ENCODE data around the gene SPEG.

SPEG gene

DNA sequence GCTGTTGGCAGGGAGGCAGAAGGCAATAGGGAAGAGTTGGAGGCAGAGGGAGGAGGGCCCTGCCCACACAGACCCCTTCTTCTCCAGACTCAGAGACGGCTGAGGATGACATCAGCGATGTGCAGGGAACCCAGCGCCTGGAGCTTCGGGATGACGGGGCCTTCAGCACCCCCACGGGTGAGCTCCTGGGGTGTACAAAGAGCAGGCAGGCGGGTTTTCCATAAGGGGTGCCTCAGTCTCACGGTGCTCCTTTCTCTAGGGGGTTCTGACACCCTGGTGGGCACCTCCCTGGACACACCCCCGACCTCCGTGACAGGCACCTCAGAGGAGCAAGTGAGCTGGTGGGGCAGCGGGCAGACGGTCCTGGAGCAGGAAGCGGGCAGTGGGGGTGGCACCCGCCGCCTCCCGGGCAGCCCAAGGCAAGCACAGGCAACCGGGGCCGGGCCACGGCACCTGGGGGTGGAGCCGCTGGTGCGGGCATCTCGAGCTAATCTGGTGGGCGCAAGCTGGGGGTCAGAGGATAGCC lies 10.0 kb downstream of the SPEG start:
- no peak for DNase-seq (ENCODE audit: low spot score)

DNA sequence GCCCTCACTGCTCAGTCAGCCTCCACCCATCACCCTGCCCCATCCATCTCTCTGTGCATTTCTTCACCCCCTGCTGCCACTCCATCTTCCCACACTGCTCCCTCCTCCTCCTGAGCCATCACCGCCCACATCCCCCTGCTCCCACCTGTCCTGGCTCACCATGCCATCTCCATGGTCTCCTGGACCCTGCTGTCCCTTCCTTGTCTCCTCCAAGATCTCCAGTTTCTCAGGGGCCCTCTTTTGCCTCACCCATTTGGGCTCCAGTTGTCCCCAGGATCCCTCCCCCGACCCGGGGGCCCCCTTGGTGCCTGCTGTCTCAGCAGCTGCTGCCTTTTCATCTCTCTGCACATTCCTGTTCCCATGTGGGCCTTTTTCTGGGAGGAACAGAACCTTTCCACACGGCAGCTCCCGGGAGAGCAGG lies 10.6 kb downstream of the SPEG start:
- no peak for DNase-seq (ENCODE audit: low spot score)

DNA sequence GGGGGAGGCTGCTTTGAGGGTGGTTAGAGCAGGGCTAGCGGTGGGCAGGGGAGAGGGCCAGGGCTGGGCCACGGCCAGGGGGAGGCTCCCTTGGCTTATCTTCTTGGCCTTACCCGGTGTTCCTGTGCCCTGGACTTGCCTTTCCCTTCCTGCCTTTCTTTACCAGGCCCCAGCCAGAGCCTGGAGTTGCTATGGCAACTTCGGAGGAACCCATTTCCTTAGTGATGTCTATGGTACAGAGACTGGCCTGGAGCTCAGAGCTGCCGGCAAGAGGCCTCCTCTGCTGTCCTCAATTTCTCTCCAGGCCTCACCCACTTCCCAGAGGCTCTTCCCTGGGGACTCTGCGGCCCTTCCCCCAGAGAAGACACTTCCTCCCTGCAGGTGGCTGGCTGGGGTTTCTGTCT lies 11.5 kb downstream of the SPEG start:
- DNase-seq (ENCODE audit: low spot score): no peak

DNA sequence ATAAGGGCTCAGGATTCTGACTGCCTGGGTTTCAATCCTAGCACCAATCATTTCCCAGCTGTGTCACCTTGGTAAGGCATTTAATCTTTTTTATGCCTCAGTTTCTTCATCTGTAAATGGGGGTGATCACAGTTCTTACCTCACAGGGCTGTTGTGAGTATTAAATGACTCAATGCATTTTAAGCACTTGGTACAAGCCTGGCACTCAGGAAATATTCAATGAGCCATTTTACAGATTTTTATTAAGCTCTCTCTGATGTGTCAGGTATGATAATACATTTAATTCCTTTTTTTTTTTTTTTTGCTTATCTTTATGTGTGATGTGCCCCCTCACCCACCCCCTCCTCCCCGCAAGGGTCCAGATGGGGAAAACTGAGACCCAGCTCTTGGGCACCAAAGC lies 12.0 kb downstream of the SPEG start:
- no peak for DNase-seq (ENCODE audit: low spot score)

DNA sequence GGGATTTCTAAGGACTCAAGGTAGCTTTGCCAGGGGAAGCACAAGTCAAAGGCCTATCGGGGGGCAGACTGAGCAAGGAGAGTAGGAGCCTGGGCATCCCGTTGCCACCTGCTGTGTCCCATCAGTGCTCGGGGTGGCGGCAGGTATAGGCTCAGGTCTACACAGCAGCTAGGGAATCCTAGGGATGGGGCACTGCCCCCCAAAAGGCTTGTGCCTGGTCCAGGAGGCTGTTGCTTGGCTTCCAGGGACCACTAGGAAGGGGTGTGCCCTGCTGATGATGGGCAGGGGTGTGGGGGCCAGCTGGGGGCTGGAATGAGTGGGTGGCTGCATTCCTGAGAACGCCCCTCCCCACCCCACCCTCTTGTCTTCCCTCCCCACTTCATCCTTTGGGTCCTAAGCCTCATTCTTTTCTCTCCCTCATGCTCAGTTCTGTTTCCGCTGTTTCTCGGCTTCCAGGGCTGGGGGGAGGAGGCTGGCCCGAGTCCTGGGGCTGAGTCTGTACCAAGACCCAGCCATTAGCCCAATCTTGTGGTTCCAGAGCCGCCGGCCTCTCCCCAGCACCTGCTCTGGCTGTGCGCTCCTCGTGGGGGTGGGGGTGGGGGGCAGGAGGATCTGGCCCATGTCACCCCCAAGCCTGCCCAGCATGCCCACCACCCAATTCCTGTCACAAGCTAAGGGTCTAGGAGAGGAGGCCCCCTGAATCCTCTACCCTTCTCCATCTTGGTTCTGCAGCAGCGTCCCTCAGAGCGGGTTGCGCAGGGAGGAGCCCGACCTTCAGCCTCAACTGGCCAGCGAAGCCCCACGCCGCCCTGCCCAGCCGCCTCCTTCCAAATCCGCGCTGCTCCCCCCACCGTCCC lies 12.8 kb downstream of the SPEG start:
- DNase-seq (ENCODE audit: low spot score): no peak

DNA sequence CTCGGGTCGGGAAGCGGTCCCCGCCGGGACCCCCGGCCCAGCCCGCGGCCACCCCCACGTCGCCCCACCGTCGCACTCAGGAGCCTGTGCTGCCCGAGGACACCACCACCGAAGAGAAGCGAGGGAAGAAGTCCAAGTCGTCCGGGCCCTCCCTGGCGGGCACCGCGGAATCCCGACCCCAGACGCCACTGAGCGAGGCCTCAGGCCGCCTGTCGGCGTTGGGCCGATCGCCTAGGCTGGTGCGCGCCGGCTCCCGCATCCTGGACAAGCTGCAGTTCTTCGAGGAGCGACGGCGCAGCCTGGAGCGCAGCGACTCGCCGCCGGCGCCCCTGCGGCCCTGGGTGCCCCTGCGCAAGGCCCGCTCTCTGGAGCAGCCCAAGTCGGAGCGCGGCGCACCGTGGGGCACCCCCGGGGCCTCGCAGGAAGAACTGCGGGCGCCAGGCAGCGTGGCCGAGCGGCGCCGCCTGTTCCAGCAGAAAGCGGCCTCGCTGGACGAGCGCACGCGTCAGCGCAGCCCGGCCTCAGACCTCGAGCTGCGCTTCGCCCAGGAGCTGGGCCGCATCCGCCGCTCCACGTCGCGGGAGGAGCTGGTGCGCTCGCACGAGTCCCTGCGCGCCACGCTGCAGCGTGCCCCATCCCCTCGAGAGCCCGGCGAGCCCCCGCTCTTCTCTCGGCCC lies 13.6 kb downstream of the SPEG start:
- no peak for DNase-seq (ENCODE audit: low spot score)

DNA sequence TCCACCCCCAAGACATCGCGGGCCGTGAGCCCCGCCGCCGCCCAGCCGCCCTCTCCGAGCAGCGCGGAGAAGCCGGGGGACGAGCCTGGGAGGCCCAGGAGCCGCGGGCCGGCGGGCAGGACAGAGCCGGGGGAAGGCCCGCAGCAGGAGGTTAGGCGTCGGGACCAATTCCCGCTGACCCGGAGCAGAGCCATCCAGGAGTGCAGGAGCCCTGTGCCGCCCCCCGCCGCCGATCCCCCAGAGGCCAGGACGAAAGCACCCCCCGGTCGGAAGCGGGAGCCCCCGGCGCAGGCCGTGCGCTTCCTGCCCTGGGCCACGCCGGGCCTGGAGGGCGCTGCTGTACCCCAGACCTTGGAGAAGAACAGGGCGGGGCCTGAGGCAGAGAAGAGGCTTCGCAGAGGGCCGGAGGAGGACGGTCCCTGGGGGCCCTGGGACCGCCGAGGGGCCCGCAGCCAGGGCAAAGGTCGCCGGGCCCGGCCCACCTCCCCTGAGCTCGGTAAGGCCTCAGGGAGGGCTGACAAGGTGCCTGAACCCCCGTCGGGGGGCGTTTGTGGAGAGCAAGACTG lies 14.2 kb downstream of the SPEG start:
- DNase-seq (ENCODE audit: low spot score): no peak

DNA sequence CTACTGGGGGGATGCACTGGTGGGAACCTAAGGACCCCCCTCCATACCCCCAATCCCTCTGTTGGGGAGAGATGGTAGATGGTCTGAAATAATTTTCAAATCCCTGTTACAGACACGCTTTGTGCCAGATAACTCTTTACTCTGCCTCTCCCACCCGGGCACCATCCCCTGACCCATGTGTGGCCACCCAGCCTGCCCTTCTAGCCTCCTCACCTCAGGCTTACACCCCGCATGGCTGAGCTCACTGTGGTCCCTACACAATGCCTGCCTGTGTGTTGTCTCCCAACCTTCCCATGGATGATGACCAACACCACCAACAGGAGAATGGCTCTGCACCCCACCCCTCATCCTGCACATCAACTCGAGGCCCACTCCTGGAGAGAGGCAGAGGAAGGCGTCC lies 15.0 kb downstream of the SPEG start:
- DNase-seq (ENCODE audit: low spot score): no peak

DNA sequence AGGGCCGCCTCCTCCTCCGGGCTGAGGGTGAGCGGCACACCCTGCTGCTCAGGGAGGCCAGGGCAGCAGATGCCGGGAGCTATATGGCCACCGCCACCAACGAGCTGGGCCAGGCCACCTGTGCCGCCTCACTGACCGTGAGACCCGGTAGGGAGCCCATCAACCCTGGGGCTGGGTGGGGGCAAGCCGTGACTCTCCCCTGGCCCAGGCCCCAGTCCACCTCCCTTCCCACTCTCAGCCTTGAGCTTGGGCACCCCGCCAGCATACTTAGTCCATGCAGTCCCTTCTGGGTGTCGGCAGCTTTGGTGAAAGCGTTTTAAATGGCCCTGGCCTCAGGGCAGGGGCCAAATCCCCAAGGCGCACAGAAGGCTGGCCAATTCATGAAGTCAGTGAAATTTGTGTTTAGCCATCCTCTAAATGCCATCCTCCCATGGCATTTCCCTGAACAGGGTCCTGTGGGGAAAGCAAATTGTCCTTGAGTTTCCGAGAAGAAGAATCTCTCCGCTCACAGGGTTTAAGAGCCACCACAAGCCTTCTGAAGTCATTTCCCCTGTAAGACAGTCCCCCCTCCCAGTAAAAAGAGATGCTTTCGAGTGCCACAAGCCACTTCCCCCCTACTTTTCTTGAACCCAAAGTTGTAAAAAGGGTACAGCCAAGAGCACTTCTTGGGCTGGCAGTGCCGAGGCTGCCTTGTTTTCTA lies 17.2 kb downstream of the SPEG start:
- DNase-seq (ENCODE audit: low spot score): no peak

DNA sequence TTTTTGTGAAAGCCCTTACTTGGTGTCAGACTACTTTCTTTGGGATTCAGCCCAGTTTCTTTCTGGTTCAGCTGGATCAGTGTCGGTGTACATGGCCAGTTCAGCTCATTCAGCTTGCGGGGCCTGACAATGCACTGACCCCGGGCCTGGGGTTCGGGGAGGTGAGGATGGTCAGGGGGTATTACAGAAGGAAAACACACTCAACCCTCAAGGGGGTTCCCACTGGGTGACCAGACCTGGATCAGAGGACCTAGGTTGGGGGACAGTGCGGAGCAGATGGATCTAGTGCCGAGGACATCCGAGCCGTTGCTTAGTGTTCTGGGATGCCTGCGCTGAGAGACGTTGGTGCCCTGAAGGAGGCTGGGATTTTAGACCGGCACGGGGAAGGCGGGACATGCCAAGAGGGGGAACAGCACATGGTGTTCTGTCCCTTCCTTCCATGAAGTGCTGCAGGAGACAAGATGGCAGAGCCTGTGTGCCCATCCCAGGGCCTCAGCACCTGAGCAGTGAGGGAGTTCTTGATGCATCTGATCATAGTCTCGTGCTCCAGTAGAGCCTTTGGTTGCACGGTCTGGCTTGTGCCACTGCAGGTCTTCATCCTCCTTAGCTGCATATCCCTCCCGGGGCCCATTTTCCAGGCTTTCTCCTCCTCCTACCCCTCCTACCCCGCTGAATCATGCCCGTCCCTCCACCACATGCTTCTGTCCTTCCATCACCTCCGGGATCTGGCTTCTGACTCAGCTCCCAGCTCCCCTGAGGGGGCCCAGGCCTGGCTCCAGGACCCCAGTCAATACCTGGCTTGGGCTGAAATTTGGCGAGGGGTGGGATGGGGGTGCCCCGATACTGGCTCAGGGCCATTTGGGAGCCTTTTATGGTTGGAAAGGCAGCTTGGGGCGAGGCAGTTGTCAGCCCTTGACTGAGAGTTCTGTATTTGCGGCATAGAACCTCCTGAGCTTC lies 18.0 kb downstream of the SPEG start:
- no peak for DNase-seq (ENCODE audit: low spot score)

DNA sequence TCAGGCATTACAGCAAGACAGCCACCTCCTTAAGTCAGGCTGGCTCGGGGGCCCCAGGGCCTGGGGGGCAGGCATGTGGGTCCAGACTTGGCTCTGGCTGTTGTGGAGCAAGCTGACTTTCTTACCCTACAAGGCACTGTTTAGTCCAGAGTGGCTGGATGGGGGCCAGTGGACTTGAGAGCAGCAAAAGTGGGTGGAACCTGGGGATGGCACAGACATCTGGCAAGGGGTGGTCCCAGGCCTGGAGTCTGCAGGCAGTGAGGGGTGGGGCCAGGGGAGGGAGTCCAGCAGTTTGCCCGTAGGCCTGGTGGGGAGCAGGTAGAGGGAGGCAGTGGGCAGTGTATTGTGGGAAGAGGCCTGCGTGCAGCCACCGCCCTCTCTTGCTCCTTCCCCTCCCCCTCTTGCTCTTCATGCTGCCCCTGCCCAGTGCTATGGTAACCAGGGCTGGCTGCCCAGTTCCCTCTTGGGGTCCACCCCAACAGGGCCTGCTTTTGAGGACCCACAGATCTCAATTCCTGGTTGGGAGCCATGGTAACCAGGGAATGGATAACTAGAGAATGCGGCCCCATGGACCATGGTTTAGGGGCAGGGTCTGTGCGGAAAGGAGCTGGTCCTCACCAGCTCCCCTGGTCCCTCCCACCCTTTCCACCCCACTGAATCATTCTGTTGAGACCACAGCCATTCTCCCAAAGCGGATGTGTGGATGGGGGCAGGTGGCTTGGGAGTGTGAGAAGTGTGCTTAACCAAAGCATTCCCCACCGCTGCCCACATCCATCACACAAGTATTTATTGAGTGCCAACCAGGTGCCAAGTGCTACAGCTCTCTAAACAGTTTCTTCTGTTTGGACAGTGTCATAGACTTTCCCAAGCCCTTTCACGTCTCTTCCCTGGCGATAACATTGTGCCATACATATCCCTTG lies 19.3 kb downstream of the SPEG start:
- no peak for DNase-seq (ENCODE audit: low spot score)

DNA sequence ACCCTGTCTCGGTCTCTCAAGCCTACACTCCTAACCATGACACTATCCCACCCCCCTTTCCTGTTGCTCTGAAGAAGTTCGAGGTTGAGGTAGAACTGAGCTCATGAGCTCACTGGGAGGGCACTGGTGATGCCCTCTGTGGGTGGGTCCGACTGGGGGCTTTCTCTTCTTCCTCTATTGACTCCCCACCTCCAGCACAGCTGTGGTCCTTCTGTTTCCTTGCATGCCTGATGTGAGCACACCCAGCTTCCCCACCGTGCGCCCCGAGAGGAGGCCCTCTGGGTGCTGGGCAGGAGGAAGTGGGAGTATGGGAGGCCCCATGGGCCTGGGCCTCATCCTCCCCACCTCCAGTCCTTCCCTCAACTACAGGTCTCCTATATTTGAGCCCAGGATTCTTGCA lies 20.9 kb downstream of the SPEG start:
- DNase-seq (ENCODE audit: low spot score): no peak

DNA sequence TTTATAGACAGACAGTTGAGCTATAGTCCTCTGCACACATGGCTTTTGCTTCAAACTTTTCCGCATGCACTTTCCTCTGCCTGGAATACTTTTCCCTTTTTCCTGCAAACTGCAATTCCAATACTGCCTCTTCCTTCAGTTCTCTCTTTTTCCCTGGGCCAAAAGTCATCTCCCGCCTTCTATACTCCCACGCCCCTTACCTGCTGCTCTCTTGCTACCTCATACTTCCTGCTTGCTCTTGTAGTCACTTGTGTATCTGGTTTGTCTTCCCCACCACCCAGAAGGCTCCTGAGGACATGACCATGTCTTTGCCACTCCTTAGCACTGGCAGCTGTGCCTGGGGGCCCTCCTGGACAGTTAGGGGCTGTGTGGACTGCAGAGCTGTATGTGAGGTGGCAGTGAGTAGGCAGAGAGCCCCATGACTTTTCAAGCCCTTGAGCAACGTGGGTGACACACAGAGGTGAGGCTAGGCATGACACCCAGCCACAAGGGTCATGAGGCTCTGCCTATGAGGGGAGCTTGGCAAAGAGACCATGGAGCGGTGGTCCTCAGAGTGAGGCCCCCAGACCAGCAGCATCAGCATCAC lies 23.2 kb downstream of the SPEG start:
- DNase-seq (ENCODE audit: low spot score): no peak

DNA sequence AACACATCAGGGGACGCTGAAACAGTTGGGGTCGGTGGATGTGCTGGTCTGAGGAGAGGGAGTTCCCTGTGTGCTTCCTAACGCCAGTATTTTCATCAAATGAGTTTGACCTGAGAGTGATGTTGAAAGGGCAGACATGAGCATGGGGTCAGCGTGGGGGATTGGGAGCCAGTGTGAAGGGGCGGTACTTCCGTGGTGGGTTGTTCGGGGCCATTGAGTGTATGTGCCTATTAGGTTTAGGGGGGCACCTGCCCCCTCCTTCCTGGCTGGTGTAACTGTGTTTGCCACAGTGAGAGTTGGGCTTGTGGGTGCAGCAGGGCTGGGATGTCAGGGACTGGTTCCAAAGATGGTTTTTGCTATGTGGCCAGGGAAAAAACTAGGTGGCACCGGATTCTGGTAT lies 24.4 kb downstream of the SPEG start:
- DNase-seq (ENCODE audit: low spot score): no peak

DNA sequence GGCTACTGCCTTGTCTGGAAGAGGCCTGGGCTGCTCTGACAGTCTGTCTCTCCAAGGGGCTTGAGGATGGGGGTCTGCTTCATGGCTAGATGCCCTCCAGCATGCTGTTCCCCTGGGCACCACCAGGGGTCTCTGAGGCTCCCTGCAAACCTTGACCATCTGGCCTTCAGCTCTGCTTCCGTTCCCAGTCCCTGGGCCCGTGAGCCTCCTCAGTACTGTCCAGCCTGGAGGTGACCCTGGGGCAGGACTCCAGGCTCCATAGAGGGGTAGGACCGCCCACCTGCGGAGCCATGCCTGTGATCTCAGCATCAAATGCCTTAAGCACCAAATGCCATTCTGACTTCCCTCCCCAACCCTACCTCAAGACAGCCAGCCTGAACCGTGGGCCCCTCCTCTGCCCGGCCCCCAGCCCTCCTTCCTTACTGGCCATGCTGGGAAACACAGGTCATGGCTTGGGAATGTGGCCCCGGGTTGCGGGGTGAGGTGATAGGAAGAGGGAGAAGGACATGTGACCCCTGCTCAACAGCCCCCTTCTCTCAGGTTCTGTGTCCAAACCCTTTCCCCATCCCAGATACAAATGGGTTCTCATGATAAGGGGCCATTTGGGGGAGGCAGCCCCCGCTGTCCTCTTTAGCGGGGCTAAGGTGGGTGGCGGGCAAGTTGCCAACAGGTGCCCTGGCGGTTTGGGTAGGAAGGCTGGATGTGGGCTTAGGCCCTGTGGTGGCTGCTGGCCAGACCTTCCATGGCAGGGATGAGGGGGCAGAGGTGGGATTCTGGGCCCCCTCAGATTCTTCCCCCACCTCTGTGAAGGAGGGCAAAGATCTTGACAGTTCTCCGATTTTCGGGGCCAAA lies 25.0 kb downstream of the SPEG start:
- DNase-seq (ENCODE audit: low spot score): peak; percentile 38

DNA sequence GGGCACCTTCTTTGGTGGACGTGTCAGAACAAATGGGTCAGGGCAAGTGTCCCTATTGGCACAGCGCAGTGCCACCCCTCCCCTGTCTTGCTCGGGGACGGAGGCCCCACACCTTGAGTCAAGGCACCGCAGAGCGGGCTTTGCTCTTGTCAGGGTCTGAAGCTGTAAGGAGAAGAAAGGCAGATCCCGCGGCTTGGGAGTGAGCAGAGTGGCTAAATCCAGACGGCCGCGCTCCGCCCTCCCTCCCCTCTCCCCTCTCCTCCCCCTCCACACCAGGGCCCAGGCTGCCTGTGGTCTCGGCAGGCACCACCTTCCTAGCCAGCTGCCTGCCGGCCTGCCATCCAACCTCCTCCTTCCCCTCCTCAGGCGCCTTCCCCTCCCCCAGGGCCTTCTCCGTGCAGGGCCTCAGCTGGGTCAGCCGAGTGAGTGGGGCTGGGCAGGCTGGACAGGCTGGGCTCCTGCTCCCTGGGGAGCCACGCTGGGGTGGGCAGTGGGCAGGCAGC lies 25.8 kb downstream of the SPEG start:
- DNase-seq (ENCODE audit: low spot score): no peak

DNA sequence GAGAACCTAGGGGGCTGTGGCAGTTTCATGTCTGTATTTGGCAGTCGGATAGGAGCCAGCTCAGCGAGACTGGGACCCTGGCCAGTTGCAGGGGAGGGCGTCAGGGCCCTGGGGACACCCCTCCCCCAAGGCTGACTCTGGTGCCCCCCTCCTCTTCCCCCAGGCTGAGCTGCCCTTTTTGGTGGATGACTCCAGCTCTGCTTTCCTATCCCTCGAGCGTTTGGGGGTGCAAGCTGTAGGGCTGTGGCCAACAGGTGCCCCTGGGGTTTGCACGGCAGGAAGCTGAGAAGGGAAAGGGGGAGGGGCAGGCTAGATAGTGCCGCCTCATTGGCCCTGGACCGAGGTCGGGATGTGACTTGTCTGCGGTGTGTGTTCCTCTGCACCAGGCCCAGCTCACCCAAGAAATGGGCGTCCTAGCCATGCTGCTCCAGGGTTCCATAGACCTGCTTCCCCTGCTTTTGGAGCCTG lies 26.4 kb downstream of the SPEG start:
- peak; percentile 8 for DNase-seq (ENCODE audit: low spot score)

DNA sequence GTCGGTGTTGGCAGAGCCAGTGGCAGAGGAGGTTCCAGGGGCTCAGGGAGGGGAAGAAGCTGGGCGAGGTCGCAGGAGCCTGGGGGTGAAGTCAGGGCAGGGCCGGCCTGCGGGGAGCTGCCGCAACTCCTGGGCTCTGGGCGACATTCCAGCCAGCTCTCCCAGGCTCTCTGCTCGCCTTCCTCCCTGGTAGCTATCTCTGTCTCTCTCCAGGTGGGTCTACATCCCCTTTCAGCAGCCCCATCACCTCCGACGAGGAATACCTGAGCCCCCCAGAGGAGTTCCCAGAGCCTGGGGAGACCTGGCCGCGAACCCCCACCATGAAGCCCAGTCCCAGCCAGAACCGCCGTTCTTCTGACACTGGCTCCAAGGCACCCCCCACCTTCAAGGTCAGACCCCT lies 27.0 kb downstream of the SPEG start:
- DNase-seq (ENCODE audit: low spot score): no peak

DNA sequence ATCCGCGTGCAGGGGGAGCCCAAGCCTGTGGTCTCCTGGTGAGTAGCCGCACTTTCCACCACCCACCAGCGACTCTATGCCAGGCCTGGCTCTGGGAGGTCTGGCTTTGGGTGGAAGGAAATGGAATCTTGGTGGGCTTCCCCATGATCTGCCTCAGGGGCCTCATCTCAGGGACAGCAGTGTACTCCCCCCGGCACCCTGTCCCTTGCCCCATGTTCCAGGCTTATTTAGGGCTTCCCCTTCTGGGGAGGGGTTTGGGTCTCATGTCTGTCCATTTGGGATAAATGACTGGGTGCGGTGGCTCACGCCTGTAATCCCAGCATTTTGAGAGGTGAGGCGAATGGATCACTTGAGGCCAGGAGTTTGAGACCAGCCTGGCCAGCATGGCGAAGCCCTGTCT lies 27.7 kb downstream of the SPEG start:
- no peak for DNase-seq (ENCODE audit: low spot score)

All from activated CD4-positive, alpha-beta T cell treated with anti-CD3 and anti-CD28 coated beads, Interleukin-2, Interleukin-4, amounts not matched to agents 100 ng/mL and 50 ng/mL, durations not matched to agents 16 hours and 8 hours (primary cell).